KMS-11 (cell line): ENCODE measurements around the gene PPP2R5B.

ENCODE experiments used
- H2AFZ ChIP-seq: fragments of 200-600 bp; sonication (generic); 2 replicates; pipeline ENCODE4 v1.6.1; 2016; ENCODE audit warnings: antibody characterized with exemption, mixed run types, low read depth
- H3K27ac ChIP-seq: fragments of 200-600 bp; sonication (generic); 2 replicates; pipeline ENCODE4 v1.6.1; 2016; ENCODE audit warnings: mild to moderate bottlenecking, mixed run types
- H3K27me3 ChIP-seq: fragments of 200-600 bp; sonication (generic); 2 replicates; pipeline ENCODE4 v1.6.1; 2017; ENCODE audit warnings: mild to moderate bottlenecking, low read depth, mixed run types, moderate library complexity; ENCODE audit not compliant: insufficient read depth
- H3K36me3 ChIP-seq: fragments of 200-600 bp; sonication (generic); 2 replicates; pipeline ENCODE4 v1.6.1; 2017; ENCODE audit warnings: mild to moderate bottlenecking, mixed run types; ENCODE audit not compliant: insufficient read depth
- H3K4me1 ChIP-seq: fragments of 200-600 bp; sonication (generic); 2 replicates; pipeline ENCODE4 v1.6.1; 2016; ENCODE audit warnings: mild to moderate bottlenecking, low read depth, mixed run types; ENCODE audit not compliant: poor library complexity, severe bottlenecking
- H3K4me2 ChIP-seq: fragments of 200-600 bp; sonication (generic); 2 replicates; pipeline ENCODE4 v1.7.0; 2016; ENCODE audit warnings: mild to moderate bottlenecking, mixed run types
- H3K4me3 ChIP-seq: fragments of 200-600 bp; sonication (generic); IDR thresholded peaks from 2 replicates; pipeline ENCODE4 v1.6.1; 2017; ENCODE audit warnings: low read depth, low read length, mixed read lengths; ENCODE audit not compliant: insufficient read depth
- H3K79me2 ChIP-seq: fragments of 200-600 bp; sonication (generic); 2 replicates; pipeline ENCODE4 v1.6.1; 2016; ENCODE audit warnings: low read depth, mixed run types; ENCODE audit not compliant: insufficient read depth
- H3K9ac ChIP-seq: fragments of 200-600 bp; sonication (generic); 2 replicates; pipeline ENCODE4 v1.6.1; 2016; ENCODE audit warnings: mild to moderate bottlenecking, mixed run types
- H4K20me1 ChIP-seq: fragments of 200-600 bp; sonication (generic); 2 replicates; pipeline ENCODE4 v1.6.1; 2016; ENCODE audit warnings: mild to moderate bottlenecking, mixed run types; ENCODE audit not compliant: insufficient read depth
- CTCF ChIP-seq: fragments of 200-600 bp; sonication (generic); conservative IDR thresholded peaks from 2 replicates; pipeline ENCODE4 v1.6.1; 2017; ENCODE audit warnings: low read depth, mild to moderate bottlenecking, antibody characterized with exemption, low read length, moderate library complexity, mixed read lengths

Gene PPP2R5B

DNA sequence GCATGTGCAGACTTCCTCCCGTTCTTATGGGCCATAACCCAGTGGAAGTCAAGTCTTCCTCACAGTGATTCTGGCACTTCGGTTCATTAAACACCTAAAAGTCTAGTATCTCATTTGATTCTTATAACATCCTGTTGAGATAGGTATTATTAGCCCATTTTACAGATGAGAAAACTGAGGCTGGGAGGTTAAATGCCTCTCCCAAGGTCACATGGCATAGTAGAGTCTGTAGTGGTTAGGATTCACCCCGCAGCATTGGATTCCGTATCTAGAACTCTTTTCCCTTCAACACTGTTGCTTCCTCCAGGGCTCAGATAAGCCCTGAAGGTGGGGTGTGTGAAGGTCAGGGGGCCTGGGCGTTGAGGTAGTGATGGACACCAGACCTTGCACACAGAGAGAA, 7.8 kb downstream of the PPP2R5B start:
- H3K9ac ChIP-seq, result no peak overlapping the region
- H3K4me2 ChIP-seq, result no peak overlapping the region
- no peaks in the 10 kb centered on the region for H3K36me3 ChIP-seq
- H3K79me2 ChIP-seq, result no peaks in the 10 kb centered on the region
- TF ChIP-seq CTCF, result no peak
- H4K20me1 ChIP-seq, result no peaks in the 10 kb centered on the region
- H3K4me3 ChIP-seq, result no peak overlapping the region
- H3K4me1 ChIP-seq, result no peaks in the 10 kb centered on the region
- no peak overlapping the region for H3K27ac ChIP-seq
- H2AFZ ChIP-seq, result no peak overlapping the region
- H3K27me3 ChIP-seq, result no peaks in the 10 kb centered on the region; the same call in 1 of the 2 replicates

DNA sequence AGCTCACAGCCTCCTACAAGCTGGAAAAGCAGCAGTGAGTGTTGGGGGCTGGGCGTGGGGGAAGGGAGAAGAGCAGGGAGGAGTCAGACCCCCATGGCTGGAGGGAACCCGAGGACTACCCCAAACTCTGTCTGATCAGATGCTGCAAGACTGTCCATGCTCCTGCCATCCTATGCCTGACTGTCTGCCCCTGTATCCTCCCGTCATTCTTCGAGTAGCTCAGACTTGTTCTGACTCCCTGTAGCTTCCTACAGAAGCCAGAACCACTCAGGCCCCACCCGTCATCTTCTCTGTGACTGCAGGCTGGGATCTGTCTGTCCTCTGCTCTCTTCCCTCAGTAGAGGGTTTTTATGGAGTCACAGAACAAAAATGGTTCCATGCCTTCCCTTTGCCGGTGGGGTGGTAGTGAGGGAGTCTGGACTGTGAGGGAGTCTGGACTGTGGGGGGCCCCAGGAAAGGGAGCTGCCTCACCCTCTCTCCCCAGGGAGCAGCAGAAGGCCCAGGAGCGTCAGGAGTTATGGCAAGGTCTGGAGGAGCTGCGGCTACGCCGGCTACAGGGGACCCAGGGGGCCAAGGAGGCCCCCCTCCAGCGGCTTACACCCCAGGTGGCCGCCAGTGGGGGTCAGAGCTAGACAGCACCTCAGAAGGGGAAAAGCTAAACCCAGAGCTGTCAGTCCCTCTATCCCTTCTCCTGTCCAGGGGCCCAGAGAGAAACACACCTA, 8.9 kb downstream of the PPP2R5B start:
- H3K4me1 ChIP-seq, result no peaks in the 10 kb centered on the region
- H3K79me2 ChIP-seq, result no peaks in the 10 kb centered on the region
- no peak overlapping the region for H3K9ac ChIP-seq
- no peak overlapping the region for H3K4me2 ChIP-seq
- H3K27me3 ChIP-seq, result no peaks in the 10 kb centered on the region; the same call in 1 of the 2 replicates
- H3K36me3 ChIP-seq, result no peaks in the 10 kb centered on the region
- H3K27ac ChIP-seq, result no peak overlapping the region
- H2AFZ ChIP-seq, result no peak overlapping the region
- H4K20me1 ChIP-seq, result no peaks in the 10 kb centered on the region
- H3K4me3 ChIP-seq, result no peak overlapping the region
- TF ChIP-seq CTCF, result no peak

- no peaks in the 10 kb centered on the region for H3K79me2 ChIP-seq
- H3K36me3 ChIP-seq, result no peaks in the 10 kb centered on the region
- no peak overlapping the region for H2AFZ ChIP-seq
- H3K4me1 ChIP-seq, result no peaks in the 10 kb centered on the region
- no peak overlapping the region for H3K27ac ChIP-seq
- H3K4me3 ChIP-seq, result no peak overlapping the region
- no peak overlapping the region for H3K4me2 ChIP-seq
- no peak overlapping the region for H3K9ac ChIP-seq
- TF ChIP-seq CTCF, result no peak
- no peaks in the 10 kb centered on the region; the same call in 1 of the 2 replicates for H3K27me3 ChIP-seq
- H4K20me1 ChIP-seq, result no peaks in the 10 kb centered on the region
Observed at GRCh38 chr11:64933935-64934681, 9.6 kb downstream of the PPP2R5B start.

DNA sequence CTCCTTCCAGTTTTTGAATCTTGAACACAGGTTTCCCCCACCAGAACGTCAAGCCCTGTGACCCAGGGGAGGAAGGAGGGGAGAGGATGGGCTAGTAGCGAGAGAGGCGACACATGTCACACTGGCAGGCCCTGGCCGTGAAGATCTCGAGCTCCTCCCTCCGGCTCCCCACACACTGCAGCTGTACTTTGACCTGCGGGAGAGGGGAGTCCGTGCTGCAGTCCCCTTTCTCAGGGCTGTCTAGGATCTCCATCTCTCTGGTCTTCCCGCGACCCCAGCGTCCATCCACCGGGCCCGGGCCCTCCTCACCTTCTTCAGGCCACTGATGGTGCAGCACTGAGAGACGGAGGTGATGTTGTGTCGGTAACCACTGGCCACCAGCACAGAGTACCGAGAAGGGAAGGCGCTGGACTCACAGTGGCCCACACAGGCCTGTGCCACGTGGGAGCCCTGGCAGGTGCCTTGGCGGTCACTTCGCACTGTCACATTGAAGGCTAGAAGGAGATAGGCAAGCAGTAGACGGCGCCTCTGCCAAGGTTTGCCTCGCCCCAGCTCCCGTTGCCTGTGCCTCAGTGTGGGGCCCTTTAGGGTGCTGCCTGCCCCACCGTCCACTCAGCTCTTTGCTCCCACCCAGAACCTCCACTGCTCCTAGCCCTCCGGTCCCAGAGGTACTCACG, 10.3 kb downstream of the PPP2R5B start:
- Histone ChIP-seq H3K4me3 (no peak overlapping the region), H3K79me2 (no peaks in the 10 kb centered on the region), H3K27ac (no peak overlapping the region), H4K20me1 (no peaks in the 10 kb centered on the region), H3K27me3 (no peaks in the 10 kb centered on the region; the same call in 1 of the 2 replicates), H3K9ac (no peak overlapping the region), H3K4me1 (no peaks in the 10 kb centered on the region), H2AFZ (no peak overlapping the region), H3K4me2 (no peak overlapping the region), H3K36me3 (no peaks in the 10 kb centered on the region)
- TF ChIP-seq CTCF, result no peak
